GM21723 (cell line): ENCODE measurements around the gene VPS4A.
"Not testable (repeated sequence)": the region's sequence is repeated elsewhere in the genome, so short reads cannot be mapped to it uniquely, and the experiment has no call there.

Source experiments
- ATAC-seq: cut with Tn5 transposase; IDR thresholded peaks from one replicate; pipeline ENCODE4 v1.9.1; 2021; ENCODE audit warnings: mild to moderate bottlenecking, moderate library complexity; ENCODE audit not compliant: unreplicated experiment

The VPS4A gene

GRCh38 chr16:69310653-69311532, at the start of gene VPS4A:
VPS4A (plus strand) TSS chr16:69311350; CDS start chr16:69311512, 162 bp downstream.
- peak; percentile 93 for ATAC-seq

- ATAC-seq, result no peak
Measured at GRCh38 chr16:69266334-69267063, 44.7 kb upstream of the VPS4A start.

GRCh38 chr16:69267633-69268032, 43.5 kb upstream of the VPS4A start:
- ATAC-seq, result no peak

GRCh38 chr16:69270395-69270794, 40.8 kb upstream of the VPS4A start:
- ATAC-seq, result no peak

- ATAC-seq, result no peak
Measured at GRCh38 chr16:69270831-69271230, 40.3 kb upstream of the VPS4A start.

- no peak for ATAC-seq
Measured at GRCh38 chr16:69273009-69273408, 38.1 kb upstream of the VPS4A start.

GRCh38 chr16:69274699-69275235, 36.4 kb upstream of the VPS4A start:
- no peak for ATAC-seq

- no peak for ATAC-seq
Measured at GRCh38 chr16:69276148-69277115, 34.7 kb upstream of the VPS4A start.

- ATAC-seq, result no peak
Measured at GRCh38 chr16:69277413-69277812, 33.7 kb upstream of the VPS4A start.

GRCh38 chr16:69283851-69284250, 27.3 kb upstream of the VPS4A start:
- ATAC-seq, result no peak

- no peak for ATAC-seq
Measured at GRCh38 chr16:69285240-69285639, 25.9 kb upstream of the VPS4A start.

- no peak for ATAC-seq
Measured at GRCh38 chr16:69286941-69287713, 24.0 kb upstream of the VPS4A start.

GRCh38 chr16:69291657-69292056, 19.5 kb upstream of the VPS4A start:
- not testable (repeated sequence) for ATAC-seq

GRCh38 chr16:69293401-69293800, 17.7 kb upstream of the VPS4A start:
- ATAC-seq, result no peak

GRCh38 chr16:69294051-69294450, 17.1 kb upstream of the VPS4A start:
- ATAC-seq, result no peak

GRCh38 chr16:69296771-69297170, 14.4 kb upstream of the VPS4A start:
- not testable (repeated sequence) for ATAC-seq

GRCh38 chr16:69298261-69298660, 12.9 kb upstream of the VPS4A start:
- no peak for ATAC-seq

GRCh38 chr16:69301187-69301586, 10.0 kb upstream of the VPS4A start:
- ATAC-seq, result no peak

GRCh38 chr16:69301861-69302260, 9.3 kb upstream of the VPS4A start:
- ATAC-seq, result no peak

GRCh38 chr16:69302301-69302700, 8.8 kb upstream of the VPS4A start:
- ATAC-seq, result no peak
